ENCODE measurements around the gene COQ5. TPM values are rescaled to one million over a fixed set of nuclear protein-coding genes. Genes with fewer than 3 reads are reported as not detected.
A peak's percentile ranks its signal among the peaks of the same experiment; 100 is the strongest.

COQ5 gene
- total and polyA plus RNA-seq, 3 experiments from 2014 or later = 37.5 to 39.7 (median 39.0) TPM

DNA sequence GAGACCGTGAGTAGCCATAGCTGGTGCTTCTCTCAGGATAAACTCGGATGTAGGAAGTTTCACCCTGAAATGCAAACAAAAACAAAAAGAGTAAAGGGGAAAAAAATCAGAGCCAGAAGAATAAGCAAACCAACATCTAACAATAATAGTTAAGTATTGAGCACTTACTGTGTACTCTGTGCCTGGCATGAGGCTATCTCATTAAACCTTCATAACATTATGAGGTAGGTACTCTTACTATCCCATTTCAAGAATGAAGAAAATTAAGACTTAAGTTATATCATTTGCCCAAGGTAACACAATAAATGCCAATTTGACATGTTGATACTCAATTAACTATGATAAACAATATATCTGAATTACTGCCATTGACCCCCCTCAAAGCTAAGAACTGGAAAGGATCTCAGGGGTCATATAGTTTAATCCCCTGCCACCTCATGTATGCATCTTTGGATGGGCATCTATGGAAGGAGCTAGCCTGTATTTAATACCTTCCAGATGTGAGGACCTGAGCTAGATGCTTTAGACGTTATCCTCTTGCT, 66.8 kb downstream of the COQ5 start:
- ChIA-PET POLR2A (interaction anchor here (1.0 kb wide), 1 partner anchor 35 kb away, joined by 3 read pairs; no protein-coding TSS in a partner anchor), CTCF (interaction anchor here (1.5 kb wide), 1 partner anchor 11 kb away, joined by 5 read pairs; no protein-coding TSS in a partner anchor)
- Histone ChIP-seq H3K4me1 (ENCODE audit: insufficient read depth, low read length) (peaks cover 23% of the 10 kb centered on the region), H3K9me3 (ENCODE audit: low read length) (no peaks in the 10 kb centered on the region), H3K27me3 (ENCODE audit: insufficient read depth, low read length, poor library complexity, severe bottlenecking) (no peaks in the 10 kb centered on the region), H3K4me3 (ENCODE audit: low read length) (no peak overlapping the region), H3K27ac (ENCODE audit: low read depth, low read length) (no peak overlapping the region), H3K36me3 (ENCODE audit: insufficient read depth, low read length) (peaks cover 77% of the 10 kb centered on the region)
- DNase-seq = no peak
- Mint-ChIP-seq H3K4me3 (no peak overlapping the region), H3K4me1 (peaks cover 18 to 27% (median 23%) of the 10 kb centered on the region in 3 donors), H3K27ac (peak overlapping the region in 3 of 8 donors; percentile 5 to 46 (median 12)), H3K9me3 (no peaks in the 10 kb centered on the region), H3K27me3 (no peaks in the 10 kb centered on the region), H3K36me3 (peaks cover 14 to 87% (median 15%) of the 10 kb centered on the region in 3 donors)

DNA sequence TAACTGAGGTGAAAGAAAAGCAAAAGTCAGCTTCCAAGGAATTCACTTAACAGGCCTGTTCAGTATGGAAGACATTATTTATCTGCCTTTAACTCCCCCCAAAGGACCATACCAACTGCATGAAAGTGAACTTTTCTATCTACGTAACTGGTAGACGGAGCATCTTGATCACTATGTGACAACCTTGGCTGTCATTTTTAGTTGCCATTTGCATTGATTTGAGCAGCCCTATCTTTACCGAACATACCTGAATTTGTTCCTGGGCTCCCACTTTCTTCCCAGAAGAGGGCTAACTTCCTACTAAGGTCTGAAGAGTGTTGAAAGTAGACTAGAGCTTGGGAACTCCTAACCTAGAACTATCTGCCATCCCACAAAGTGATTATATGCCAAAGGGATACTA, 68.8 kb downstream of the COQ5 start:
- H3K4me1 Mint-ChIP-seq = peaks cover 3 to 7% (median 4%) of the 10 kb centered on the region in 3 donors
- H3K27ac Mint-ChIP-seq = peak overlapping the region in 1 of 8 donors; percentile 47
- DNase-seq = no peak
- no peaks in the 10 kb centered on the region for H3K27me3 Mint-ChIP-seq
- no peaks in the 10 kb centered on the region for H3K9me3 Mint-ChIP-seq
- Histone ChIP-seq H3K27me3 (ENCODE audit: insufficient read depth, low read length, poor library complexity, severe bottlenecking) (no peaks in the 10 kb centered on the region), H3K27ac (ENCODE audit: low read depth, low read length) (no peak overlapping the region), H3K4me3 (ENCODE audit: low read length) (no peak overlapping the region), H3K9me3 (ENCODE audit: low read length) (no peaks in the 10 kb centered on the region), H3K4me1 (ENCODE audit: insufficient read depth, low read length) (peaks cover 7% of the 10 kb centered on the region), H3K36me3 (ENCODE audit: insufficient read depth, low read length) (peaks cover 60% of the 10 kb centered on the region)
- ChIA-PET CTCF (no interaction called here), POLR2A (no interaction called here)
- peaks cover 9 to 87% (median 19%) of the 10 kb centered on the region in 3 donors for H3K36me3 Mint-ChIP-seq
- no peak overlapping the region for H3K4me3 Mint-ChIP-seq

DNA sequence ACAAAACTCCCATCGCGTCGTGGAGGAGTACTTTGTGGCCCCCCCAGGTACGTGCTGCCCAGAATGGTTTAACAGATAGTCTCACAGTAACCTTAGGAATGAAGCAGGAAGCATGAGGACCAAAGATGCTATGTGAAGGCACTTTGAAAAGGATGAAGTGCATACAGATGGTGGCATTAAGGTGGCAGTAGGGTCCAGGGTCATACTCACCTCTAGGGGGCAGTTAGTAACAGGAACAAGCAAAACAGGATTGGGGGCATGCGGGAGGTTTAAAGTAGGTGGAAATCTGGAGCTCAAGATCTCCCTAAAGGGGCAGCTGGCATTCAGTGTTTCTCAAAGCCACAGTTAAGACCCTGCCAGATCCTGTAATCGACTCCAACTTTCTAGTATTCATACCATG, 71.8 kb downstream of the COQ5 start:
- Histone ChIP-seq H3K27ac (ENCODE audit: low read depth, low read length) (no peak overlapping the region), H3K4me3 (ENCODE audit: low read length) (no peak overlapping the region), H3K36me3 (ENCODE audit: insufficient read depth, low read length) (peaks cover 32% of the 10 kb centered on the region), H3K27me3 (ENCODE audit: insufficient read depth, low read length, poor library complexity, severe bottlenecking) (no peaks in the 10 kb centered on the region), H3K4me1 (ENCODE audit: insufficient read depth, low read length) (no peaks in the 10 kb centered on the region), H3K9me3 (ENCODE audit: low read length) (no peaks in the 10 kb centered on the region)
- no peaks in the 10 kb centered on the region for H3K9me3 Mint-ChIP-seq
- POLR2A ChIA-PET = interaction anchor here (0.9 kb wide), 1 partner anchor 9 kb away, joined by 3 read pairs; no protein-coding TSS in a partner anchor
- no peak overlapping the region for H3K4me3 Mint-ChIP-seq
- peaks cover 5 to 75% (median 14%) of the 10 kb centered on the region in 3 donors for H3K36me3 Mint-ChIP-seq
- peaks cover 0 to 3% (median 0%) of the 10 kb centered on the region in 3 donors for H3K4me1 Mint-ChIP-seq
- DNase-seq = no peak
- H3K27me3 Mint-ChIP-seq = no peaks in the 10 kb centered on the region
- CTCF ChIA-PET = interaction anchor here (1.0 to 2.8 kb wide), 4 partner anchors 13 to 39 kb away, joined by 3 to 12 read pairs (median 6); partner anchors contain the start of genes COX6A1 and DYNLL1
- H3K27ac Mint-ChIP-seq = peak overlapping the region in 6 of 8 donors; percentile 8 to 79 (median 52)

- H3K4me1 Mint-ChIP-seq = peaks cover 0 to 3% (median 0%) of the 10 kb centered on the region in 3 donors
- H3K27me3 Mint-ChIP-seq = no peaks in the 10 kb centered on the region
- H3K4me3 Mint-ChIP-seq = no peak overlapping the region
- Histone ChIP-seq H3K27ac (ENCODE audit: low read depth, low read length) (no peak overlapping the region), H3K4me3 (ENCODE audit: low read length) (no peak overlapping the region), H3K4me1 (ENCODE audit: insufficient read depth, low read length) (no peaks in the 10 kb centered on the region), H3K9me3 (ENCODE audit: low read length) (no peaks in the 10 kb centered on the region), H3K36me3 (ENCODE audit: insufficient read depth, low read length) (peaks cover 21% of the 10 kb centered on the region), H3K27me3 (ENCODE audit: insufficient read depth, low read length, poor library complexity, severe bottlenecking) (no peaks in the 10 kb centered on the region)
- ChIA-PET CTCF (interaction anchor here (2.8 kb wide), 1 partner anchor 41 kb away, joined by 10 read pairs; the partner anchor contains the start of gene DYNLL1), POLR2A (interaction anchor here (0.7 to 1.1 kb wide), 2 partner anchors 28 to 41 kb away, joined by 4 read pairs; no protein-coding TSS in a partner anchor)
- DNase-seq = no peak
- no peaks in the 10 kb centered on the region for H3K9me3 Mint-ChIP-seq
- H3K27ac Mint-ChIP-seq = peak overlapping the region in 1 of 8 donors; percentile 19
- H3K36me3 Mint-ChIP-seq = peaks cover 5 to 69% (median 11%) of the 10 kb centered on the region in 3 donors
These were observed 73.7 kb downstream of the COQ5 start for GRCh38 chr12:120455302-120455701.

GRCh38 chr12:120453977-120454376, 75.0 kb downstream of the COQ5 start:
- peak in 3 of 5 donors; percentile 24 to 52 (median 26) for DNase-seq
- ChIA-PET CTCF (interaction anchor here (1.2 to 4.8 kb wide), 2 partner anchors 15 to 41 kb away, joined by 4 to 16 read pairs; partner anchors contain the start of genes DYNLL1 and SRSF9), POLR2A (no interaction called here)
- no peaks in the 10 kb centered on the region for H3K4me1 ChIP-seq (ENCODE audit: insufficient read depth, low read length)
- no peaks in the 10 kb centered on the region for H3K27me3 ChIP-seq (ENCODE audit: insufficient read depth, low read length, poor library complexity, severe bottlenecking)
- no peaks in the 10 kb centered on the region for H3K9me3 Mint-ChIP-seq
- H3K4me1 Mint-ChIP-seq = peaks cover 0 to 8% (median 5%) of the 10 kb centered on the region in 3 donors
- H3K27ac ChIP-seq (ENCODE audit: low read depth, low read length) = no peak overlapping the region
- no peaks in the 10 kb centered on the region for H3K9me3 ChIP-seq (ENCODE audit: low read length)
- H3K36me3 Mint-ChIP-seq = peaks cover 0 to 65% (median 8%) of the 10 kb centered on the region in 3 donors
- peak overlapping the region in 4 of 8 donors; percentile 61 to 75 (median 70) for H3K27ac Mint-ChIP-seq
- no peak overlapping the region for H3K4me3 ChIP-seq (ENCODE audit: low read length)
- H3K4me3 Mint-ChIP-seq = no peak overlapping the region
- peaks cover 15% of the 10 kb centered on the region for H3K36me3 ChIP-seq (ENCODE audit: insufficient read depth, low read length)
- no peaks in the 10 kb centered on the region for H3K27me3 Mint-ChIP-seq

Other genes with a start within 250 kb of the COQ5 start
- 1,000 to 10,000 TPM; 1,831 to 1,935 TPM for gene RNU4-2, start 237.3 kb downstream of the COQ5 start, total RNA-seq
- gene RNU4-2, start 237.3 kb downstream of the COQ5 start, polyA plus RNA-seq = 44.9 TPM
- 100 to 1,000 TPM; 628 to 678 TPM for gene RNU4-1, start 235.9 kb downstream of the COQ5 start, total RNA-seq
- gene RNU4-1, start 235.9 kb downstream of the COQ5 start, polyA plus RNA-seq = not detected
- 1 to 10 TPM; 1.8 to 1.9 TPM for gene SIRT4, start 226.8 kb downstream of the COQ5 start, total RNA-seq
- gene SIRT4, start 226.8 kb downstream of the COQ5 start, polyA plus RNA-seq = 0.68 TPM
- gene PLA2G1B, start 201.4 kb downstream of the COQ5 start, total RNA-seq = not detected
- not detected for gene PLA2G1B, start 201.4 kb downstream of the COQ5 start, polyA plus RNA-seq
- under 1 TPM; 0.22 TPM for gene MSI1, start 160.0 kb downstream of the COQ5 start, total RNA-seq
- not detected for gene MSI1, start 160.0 kb downstream of the COQ5 start, polyA plus RNA-seq
- gene COX6A1, start 91.0 kb downstream of the COQ5 start, total RNA-seq = 100 to 1,000 TPM; 475 TPM
- 785 TPM for gene COX6A1, start 91.0 kb downstream of the COQ5 start, polyA plus RNA-seq
- 10 to 100 TPM; 87.0 to 88.1 TPM for gene TRIAP1, start 82.8 kb downstream of the COQ5 start, total RNA-seq
- gene TRIAP1, start 82.8 kb downstream of the COQ5 start, polyA plus RNA-seq = 51.6 TPM
- 10 to 100 TPM; 28.6 to 30.6 TPM for gene GATC, start 82.7 kb downstream of the COQ5 start, total RNA-seq
- 29.8 TPM for gene GATC, start 82.7 kb downstream of the COQ5 start, polyA plus RNA-seq
- 100 to 1,000 TPM; 269 to 272 TPM for gene SRSF9, start 59.4 kb downstream of the COQ5 start, total RNA-seq
- 214 TPM for gene SRSF9, start 59.4 kb downstream of the COQ5 start, polyA plus RNA-seq
- 100 to 1,000 TPM; 288 to 296 TPM for gene DYNLL1, start 33.0 kb downstream of the COQ5 start, total RNA-seq
- 304 TPM for gene DYNLL1, start 33.0 kb downstream of the COQ5 start, polyA plus RNA-seq
- gene RNF10, start 5.2 kb upstream of the COQ5 start, total RNA-seq = 100 to 1,000 TPM; 173 to 205 TPM
- 134 TPM for gene RNF10, start 5.2 kb upstream of the COQ5 start, polyA plus RNA-seq
- 10 to 100 TPM; 77.9 to 83.1 TPM for gene POP5, start 52.2 kb upstream of the COQ5 start, total RNA-seq
- 101 TPM for gene POP5, start 52.2 kb upstream of the COQ5 start, polyA plus RNA-seq
- under 1 TPM; 0.13 to 0.18 TPM for gene CABP1, start 111.5 kb upstream of the COQ5 start, total RNA-seq
- gene CABP1, start 111.5 kb upstream of the COQ5 start, polyA plus RNA-seq = not detected
- gene MLEC, start 158.0 kb upstream of the COQ5 start, total RNA-seq = 100 to 1,000 TPM; 130 to 143 TPM
- 74.9 TPM for gene MLEC, start 158.0 kb upstream of the COQ5 start, polyA plus RNA-seq
- 10 to 100 TPM; 29.8 to 30.5 TPM for gene UNC119B, start 181.3 kb upstream of the COQ5 start, total RNA-seq
- 8.8 TPM for gene UNC119B, start 181.3 kb upstream of the COQ5 start, polyA plus RNA-seq
- 10 to 100 TPM; 11.2 to 12.1 TPM for gene ACADS, start 196.7 kb upstream of the COQ5 start, total RNA-seq
- gene ACADS, start 196.7 kb upstream of the COQ5 start, polyA plus RNA-seq = 19.7 TPM

All from CD8-positive, alpha-beta memory T cell (primary cell).